ENCODE data around the gene ME2.

GRCh38 chr18:50953822-50954221 is 74.9 kb downstream of the ME2 start:
- TF ChIP-seq POLR2A (IDR thresholded peaks at IDR 0.05) (no peak), CTCF (IDR thresholded peaks at IDR 0.05) (no peak)

Measured in tibial nerve (tissue), 3 donors.